Esophagus muscularis mucosa (tissue), 3 donors: ENCODE results near the gene ACTL10.
"Not testable (repeated sequence)": the region's sequence is repeated elsewhere in the genome, so short reads cannot be mapped to it uniquely, and the experiment has no call there.

Source experiments
- CTCF ChIP-seq, 3 experiments: fragments of 200-600 bp in 2 of 3; fragments of 450-650 bp in 1 of 3; sonication (generic) in 2 of 3; IDR thresholded peaks; one replicate each; pipeline ENCODE4 v1.5.1; 2017 to 2019; ENCODE audit warnings: antibody characterized with exemption in 3 of 3, mild to moderate bottlenecking in 2 of 3, moderate library complexity in 1 of 3
- POLR2A ChIP-seq: fragments of 450-650 bp; IDR thresholded peaks from one replicate; pipeline ENCODE4 v1.6.1; 2017; ENCODE audit warnings: antibody characterized with exemption, moderate library complexity, mild to moderate bottlenecking, low read depth
- POLR2AphosphoS5 ChIP-seq, 2 donors: sonication (generic); formaldehyde crosslinking; IDR thresholded peaks; one replicate each; pipeline ENCODE4 v1.6.1; 2017; ENCODE audit warnings: antibody characterized with exemption in 2 of 2

- TF ChIP-seq POLR2AphosphoS5 (IDR thresholded peaks at IDR 0.05); CTCF (IDR thresholded peaks at IDR 0.05); POLR2A: not testable (repeated sequence)
Measured at GRCh38 chr20:33700696-33701441, 34.1 kb downstream of the ACTL10 start.
